ENCODE data around the gene CALML6.

DNA sequence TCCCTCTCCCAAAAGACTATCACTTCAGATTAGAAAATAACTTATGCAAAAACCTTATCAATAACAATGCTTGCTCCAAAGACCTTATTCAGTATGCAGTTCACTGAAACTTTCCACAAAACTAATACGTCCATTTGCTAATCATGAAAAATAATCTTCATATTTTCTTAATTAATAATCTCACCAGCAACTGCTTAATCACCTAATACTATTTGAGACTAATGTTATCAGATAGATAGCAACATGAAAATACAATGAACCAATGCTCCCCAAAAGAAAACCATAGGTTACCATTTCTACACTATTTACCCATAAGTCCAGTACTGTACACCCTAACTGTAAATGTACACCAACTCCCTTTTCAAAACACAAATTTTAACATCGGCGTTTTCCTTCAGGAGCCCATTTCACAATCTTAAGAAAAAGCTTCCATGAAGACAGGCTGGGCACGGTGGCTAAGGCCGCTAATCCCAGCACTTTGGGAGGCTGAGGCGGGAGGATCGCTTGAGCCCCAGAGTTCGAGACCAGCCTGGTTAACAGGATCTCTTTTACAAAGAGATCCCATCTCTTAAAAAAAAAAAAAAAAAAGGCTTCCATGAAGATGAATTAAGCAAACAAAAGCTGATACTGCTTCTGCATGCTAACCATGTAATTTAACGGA, 25.8 kb upstream of the CALML6 start:
- TF ChIP-seq, protein P1, sequence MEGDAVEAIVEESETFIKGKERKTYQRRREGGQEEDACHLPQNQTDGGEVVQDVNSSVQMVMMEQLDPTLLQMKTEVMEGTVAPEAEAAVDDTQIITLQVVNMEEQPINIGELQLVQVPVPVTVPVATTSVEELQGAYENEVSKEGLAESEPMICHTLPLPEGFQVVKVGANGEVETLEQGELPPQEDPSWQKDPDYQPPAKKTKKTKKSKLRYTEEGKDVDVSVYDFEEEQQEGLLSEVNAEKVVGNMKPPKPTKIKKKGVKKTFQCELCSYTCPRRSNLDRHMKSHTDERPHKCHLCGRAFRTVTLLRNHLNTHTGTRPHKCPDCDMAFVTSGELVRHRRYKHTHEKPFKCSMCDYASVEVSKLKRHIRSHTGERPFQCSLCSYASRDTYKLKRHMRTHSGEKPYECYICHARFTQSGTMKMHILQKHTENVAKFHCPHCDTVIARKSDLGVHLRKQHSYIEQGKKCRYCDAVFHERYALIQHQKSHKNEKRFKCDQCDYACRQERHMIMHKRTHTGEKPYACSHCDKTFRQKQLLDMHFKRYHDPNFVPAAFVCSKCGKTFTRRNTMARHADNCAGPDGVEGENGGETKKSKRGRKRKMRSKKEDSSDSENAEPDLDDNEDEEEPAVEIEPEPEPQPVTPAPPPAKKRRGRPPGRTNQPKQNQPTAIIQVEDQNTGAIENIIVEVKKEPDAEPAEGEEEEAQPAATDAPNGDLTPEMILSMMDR (conservative IDR thresholded peaks at IDR 0.05; ENCODE audit: low read length): no peak
- no peak for TF ChIP-seq EZH2phosphoT487 (IDR thresholded peaks at IDR 0.05; ENCODE audit: borderline replicate concordance)
